ENCODE data around the gene NACA2.
"Not testable (repeated sequence)": the region's sequence is repeated elsewhere in the genome, so short reads cannot be mapped to it uniquely, and the experiment has no call there.

The NACA2 gene

GRCh38 chr17:61575352-61575975, 15.6 kb downstream of the NACA2 start:
- no peak for DNase-seq

GRCh38 chr17:61574542-61575351, 16.3 kb downstream of the NACA2 start:
- DNase-seq: no peak

GRCh38 chr17:61572547-61572946, 18.5 kb downstream of the NACA2 start:
- DNase-seq: not testable (repeated sequence)

- no peak for DNase-seq
Measured at GRCh38 chr17:61571624-61572023, 19.4 kb downstream of the NACA2 start.

GRCh38 chr17:61570118-61570517, 20.9 kb downstream of the NACA2 start:
- no peak for DNase-seq

GRCh38 chr17:61569525-61569924, 21.5 kb downstream of the NACA2 start:
- DNase-seq: not testable (repeated sequence)

- DNase-seq: no peak
Measured at GRCh38 chr17:61568219-61569072, 22.6 kb downstream of the NACA2 start.

- no peak for DNase-seq
Measured at GRCh38 chr17:61567045-61567802, 23.8 kb downstream of the NACA2 start.

GRCh38 chr17:61566448-61566847, 24.6 kb downstream of the NACA2 start:
- DNase-seq: not testable (repeated sequence)

GRCh38 chr17:61565850-61566249, 25.2 kb downstream of the NACA2 start:
- not testable (repeated sequence) for DNase-seq

- DNase-seq: no peak
Measured at GRCh38 chr17:61565213-61565612, 25.8 kb downstream of the NACA2 start.

- no peak for DNase-seq
Measured at GRCh38 chr17:61562287-61562686, 28.7 kb downstream of the NACA2 start.

GRCh38 chr17:61561354-61561753, 29.7 kb downstream of the NACA2 start:
- DNase-seq: no peak

GRCh38 chr17:61560071-61560470, 30.9 kb downstream of the NACA2 start:
- DNase-seq: no peak

GRCh38 chr17:61556224-61557188, 34.5 kb downstream of the NACA2 start:
- DNase-seq: no peak

- DNase-seq: no peak
Measured at GRCh38 chr17:61555127-61555566, 35.9 kb downstream of the NACA2 start.

GRCh38 chr17:61554209-61554608, 36.8 kb downstream of the NACA2 start:
- DNase-seq: no peak

GRCh38 chr17:61552560-61552959, 38.5 kb downstream of the NACA2 start:
- DNase-seq: not testable (repeated sequence)

- DNase-seq: no peak
Measured at GRCh38 chr17:61551255-61551742, 39.7 kb downstream of the NACA2 start.

- DNase-seq: no peak
Measured at GRCh38 chr17:61547113-61547512, 43.9 kb downstream of the NACA2 start.

GRCh38 chr17:61545335-61545938, 45.6 kb downstream of the NACA2 start:
- DNase-seq: no peak

Data from activated T-cell treated with anti-CD3 and anti-CD28 coated beads, Interleukin-2, amount 50 U/mL, for 48 hours (primary cell).